ENCODE measurements around the gene BTG1. TPM values are rescaled to one million over a fixed set of nuclear protein-coding genes. Genes with fewer than 3 reads are reported as not detected.

The BTG1 gene
- total and polyA plus RNA-seq, 2 of the 8 experiments (the other 6 are each of a cell fraction or from before 2014, with no cell fraction given) = 17.1 to 32.7 TPM

GRCh38 chr12:92128612-92129011 lies 17.0 kb downstream of the BTG1 start (continued):
- TF ChIP-seq, protein P1, sequence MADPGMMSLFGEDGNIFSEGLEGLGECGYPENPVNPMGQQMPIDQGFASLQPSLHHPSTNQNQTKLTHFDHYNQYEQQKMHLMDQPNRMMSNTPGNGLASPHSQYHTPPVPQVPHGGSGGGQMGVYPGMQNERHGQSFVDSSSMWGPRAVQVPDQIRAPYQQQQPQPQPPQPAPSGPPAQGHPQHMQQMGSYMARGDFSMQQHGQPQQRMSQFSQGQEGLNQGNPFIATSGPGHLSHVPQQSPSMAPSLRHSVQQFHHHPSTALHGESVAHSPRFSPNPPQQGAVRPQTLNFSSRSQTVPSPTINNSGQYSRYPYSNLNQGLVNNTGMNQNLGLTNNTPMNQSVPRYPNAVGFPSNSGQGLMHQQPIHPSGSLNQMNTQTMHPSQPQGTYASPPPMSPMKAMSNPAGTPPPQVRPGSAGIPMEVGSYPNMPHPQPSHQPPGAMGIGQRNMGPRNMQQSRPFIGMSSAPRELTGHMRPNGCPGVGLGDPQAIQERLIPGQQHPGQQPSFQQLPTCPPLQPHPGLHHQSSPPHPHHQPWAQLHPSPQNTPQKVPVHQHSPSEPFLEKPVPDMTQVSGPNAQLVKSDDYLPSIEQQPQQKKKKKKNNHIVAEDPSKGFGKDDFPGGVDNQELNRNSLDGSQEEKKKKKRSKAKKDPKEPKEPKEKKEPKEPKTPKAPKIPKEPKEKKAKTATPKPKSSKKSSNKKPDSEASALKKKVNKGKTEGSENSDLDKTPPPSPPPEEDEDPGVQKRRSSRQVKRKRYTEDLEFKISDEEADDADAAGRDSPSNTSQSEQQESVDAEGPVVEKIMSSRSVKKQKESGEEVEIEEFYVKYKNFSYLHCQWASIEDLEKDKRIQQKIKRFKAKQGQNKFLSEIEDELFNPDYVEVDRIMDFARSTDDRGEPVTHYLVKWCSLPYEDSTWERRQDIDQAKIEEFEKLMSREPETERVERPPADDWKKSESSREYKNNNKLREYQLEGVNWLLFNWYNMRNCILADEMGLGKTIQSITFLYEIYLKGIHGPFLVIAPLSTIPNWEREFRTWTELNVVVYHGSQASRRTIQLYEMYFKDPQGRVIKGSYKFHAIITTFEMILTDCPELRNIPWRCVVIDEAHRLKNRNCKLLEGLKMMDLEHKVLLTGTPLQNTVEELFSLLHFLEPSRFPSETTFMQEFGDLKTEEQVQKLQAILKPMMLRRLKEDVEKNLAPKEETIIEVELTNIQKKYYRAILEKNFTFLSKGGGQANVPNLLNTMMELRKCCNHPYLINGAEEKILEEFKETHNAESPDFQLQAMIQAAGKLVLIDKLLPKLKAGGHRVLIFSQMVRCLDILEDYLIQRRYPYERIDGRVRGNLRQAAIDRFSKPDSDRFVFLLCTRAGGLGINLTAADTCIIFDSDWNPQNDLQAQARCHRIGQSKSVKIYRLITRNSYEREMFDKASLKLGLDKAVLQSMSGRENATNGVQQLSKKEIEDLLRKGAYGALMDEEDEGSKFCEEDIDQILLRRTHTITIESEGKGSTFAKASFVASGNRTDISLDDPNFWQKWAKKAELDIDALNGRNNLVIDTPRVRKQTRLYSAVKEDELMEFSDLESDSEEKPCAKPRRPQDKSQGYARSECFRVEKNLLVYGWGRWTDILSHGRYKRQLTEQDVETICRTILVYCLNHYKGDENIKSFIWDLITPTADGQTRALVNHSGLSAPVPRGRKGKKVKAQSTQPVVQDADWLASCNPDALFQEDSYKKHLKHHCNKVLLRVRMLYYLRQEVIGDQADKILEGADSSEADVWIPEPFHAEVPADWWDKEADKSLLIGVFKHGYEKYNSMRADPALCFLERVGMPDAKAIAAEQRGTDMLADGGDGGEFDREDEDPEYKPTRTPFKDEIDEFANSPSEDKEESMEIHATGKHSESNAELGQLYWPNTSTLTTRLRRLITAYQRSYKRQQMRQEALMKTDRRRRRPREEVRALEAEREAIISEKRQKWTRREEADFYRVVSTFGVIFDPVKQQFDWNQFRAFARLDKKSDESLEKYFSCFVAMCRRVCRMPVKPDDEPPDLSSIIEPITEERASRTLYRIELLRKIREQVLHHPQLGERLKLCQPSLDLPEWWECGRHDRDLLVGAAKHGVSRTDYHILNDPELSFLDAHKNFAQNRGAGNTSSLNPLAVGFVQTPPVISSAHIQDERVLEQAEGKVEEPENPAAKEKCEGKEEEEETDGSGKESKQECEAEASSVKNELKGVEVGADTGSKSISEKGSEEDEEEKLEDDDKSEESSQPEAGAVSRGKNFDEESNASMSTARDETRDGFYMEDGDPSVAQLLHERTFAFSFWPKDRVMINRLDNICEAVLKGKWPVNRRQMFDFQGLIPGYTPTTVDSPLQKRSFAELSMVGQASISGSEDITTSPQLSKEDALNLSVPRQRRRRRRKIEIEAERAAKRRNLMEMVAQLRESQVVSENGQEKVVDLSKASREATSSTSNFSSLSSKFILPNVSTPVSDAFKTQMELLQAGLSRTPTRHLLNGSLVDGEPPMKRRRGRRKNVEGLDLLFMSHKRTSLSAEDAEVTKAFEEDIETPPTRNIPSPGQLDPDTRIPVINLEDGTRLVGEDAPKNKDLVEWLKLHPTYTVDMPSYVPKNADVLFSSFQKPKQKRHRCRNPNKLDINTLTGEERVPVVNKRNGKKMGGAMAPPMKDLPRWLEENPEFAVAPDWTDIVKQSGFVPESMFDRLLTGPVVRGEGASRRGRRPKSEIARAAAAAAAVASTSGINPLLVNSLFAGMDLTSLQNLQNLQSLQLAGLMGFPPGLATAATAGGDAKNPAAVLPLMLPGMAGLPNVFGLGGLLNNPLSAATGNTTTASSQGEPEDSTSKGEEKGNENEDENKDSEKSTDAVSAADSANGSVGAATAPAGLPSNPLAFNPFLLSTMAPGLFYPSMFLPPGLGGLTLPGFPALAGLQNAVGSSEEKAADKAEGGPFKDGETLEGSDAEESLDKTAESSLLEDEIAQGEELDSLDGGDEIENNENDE (IDR thresholded peaks at IDR 0.05; ENCODE audit: insufficient replicate concordance, low read length) = no peak
- TF ChIP-seq SIRT6 (IDR thresholded peaks at IDR 0.05; ENCODE audit: low read length) (no peak), TAF7 (optimal IDR thresholded peaks at IDR 0.05; ENCODE audit: borderline replicate concordance, low read depth, low read length) (no peak), SP4 (IDR thresholded peaks at IDR 0.05; ENCODE audit: low read length) (no peak), RBBP5 (IDR thresholded peaks at IDR 0.05; ENCODE audit: borderline replicate concordance, low read depth, low read length) (no peak), EGR1 (IDR thresholded peaks at IDR 0.05; ENCODE audit: borderline replicate concordance, low read depth, low read length) (no peak), JUN (IDR thresholded peaks at IDR 0.05; ENCODE audit: low read depth, low read length) (no peak), BACH1 (IDR thresholded peaks at IDR 0.05; ENCODE audit: low read length) (no peak), CEBPB (IDR thresholded peaks at IDR 0.05; ENCODE audit: low read depth, low read length) (no peak)
